Ovary (tissue), 9 donors: ENCODE data around the gene HIPK2. TPM values are rescaled to one million over a fixed set of nuclear protein-coding genes. Genes with fewer than 3 reads are reported as not detected.

Experiments
- DNase-seq, 5 donors: peaks; one replicate each; pipeline ENCODE4 v3.0.0-alpha.2; 2019 to 2020
- H3K27ac ChIP-seq, 2 donors: fragments of 200-600 bp; one replicate each; pipeline versions ENCODE4 v1.5.1 to v1.8.0; 2019 to 2022
- H3K27me3 ChIP-seq: fragments of 200-600 bp; one replicate; pipeline ENCODE4 v1.8.0; 2022
- H3K36me3 ChIP-seq: fragments of 200-600 bp; sonication (generic); one replicate; pipeline ENCODE4 v1.5.1; 2019
- H3K4me1 ChIP-seq: one replicate; pipeline ENCODE4 v1.8.1; 2013; ENCODE audit warnings: mild to moderate bottlenecking, moderate library complexity; ENCODE audit not compliant: insufficient read depth
- H3K4me3 ChIP-seq: fragments of 200-600 bp; sonication (generic); one replicate; pipeline ENCODE4 v1.5.1; 2017
- H3K9me3 ChIP-seq, 2 donors: fragments of 200-600 bp in 1 of 2; sonication (generic) in 1 of 2; one replicate each; pipeline versions ENCODE4 v1.5.1 to v1.8.1; 2013 to 2019; ENCODE audit warnings: mild to moderate bottlenecking in 1 of 2, moderate library complexity in 1 of 2
- CTCF ChIP-seq, 3 donors: fragments of 450-650 bp in 2 of 3; fragments of 200-600 bp in 1 of 3; IDR thresholded peaks; one replicate each; pipeline versions ENCODE4 v1.5.1 to v1.8.0; 2016 to 2022; ENCODE audit warnings: antibody characterized with exemption in 3 of 3, mild to moderate bottlenecking in 1 of 3
- EP300 ChIP-seq: sonication (generic); formaldehyde crosslinking; IDR thresholded peaks from one replicate; pipeline ENCODE4 v1.6.1; 2017; ENCODE audit warnings: antibody characterized with exemption
- POLR2A ChIP-seq: fragments of 450-650 bp; IDR thresholded peaks from one replicate; pipeline ENCODE4 v1.6.1; 2017; ENCODE audit warnings: antibody characterized with exemption, mild to moderate bottlenecking, moderate library complexity
- WGBS, 3 donors: extraction: QIAGEN DNeasy Blood & Tissue Kit in 1 of 3; methylation state at CpG; one replicate each; pipeline versions ENCODE4 v1.1.5 to v1.1.7; 2013 to 2017; 5-methylcytosine and 5-hydroxymethylcytosine counted together
- intact Hi-C, 4 donors: fragments of 100-400 bp; cut with DNase I; formaldehyde crosslinking; loops; one replicate each; pipeline versions ENCODE4 v1.11.0 to v1.15.1; 2022 to 2023
- polyA plus RNA-seq, 2 donors: library from polyadenylated mRNA; stranded (reverse); fragments of 200-250 nt in 1 of 2; fragments of 350-450 nt in 1 of 2; fragmentation: Illumina TruSeq in 1 of 2; extraction: RNeasy Lipid Tissue Mini Kit (QIAGEN cat#74804) in 1 of 2; gene quantifications; one replicate each; pipeline ENCODE4 v1.2.3, GENCODE V29; 2013 to 2014
- total RNA-seq, 7 donors: library from RNA; depleted of rRNA in 2 of 7; stranded (reverse); fragments of >200 nt in 2 of 7; fragmentation: NEBNext Ultra II Directional in 3 of 7; extraction: Animal tissue kit (Norgen Biotek cat#: 25700) in 3 of 7; gene quantifications; one replicate each; pipeline versions ENCODE4 v1.1.0 to v1.2.4, GENCODE V29; 2016 to 2023
- donor health status: DM: no; HTN: no; CAD: no; lungs with moderate emphysema.
- donor health status: DM: no; HTN: no; CAD: no.
- donor health status: Bipolar disorder and iron deficiency.
- donor health status: DM: yes; HTN: yes; CAD: no.
- donor health status: DM: no; HTN: no; CAD: no.
- donor health status: DM: yes; HTN: yes; CAD: no.

The HIPK2 gene
- total and polyA plus RNA-seq, 9 donors = 7.3 to 38.4 (median 28.1) TPM

- intact Hi-C loops = loop anchor here in 1 of 4 donors (10.0 kb wide), 1 partner anchor 88 kb away; no protein-coding TSS in a partner anchor
- WGBS, 3 donors = 55 to 71% (median 55%) methylated on average over 6 of the region's 6 CpGs
Measured at GRCh38 chr7:139656387-139656786, 121.4 kb downstream of the HIPK2 start.

GRCh38 chr7:139655305-139655704, 122.5 kb downstream of the HIPK2 start:
- TF ChIP-seq EP300 (no peak), POLR2A (no peak), CTCF (IDR thresholded peaks at IDR 0.05) (no peak)
- Histone ChIP-seq H3K36me3 (no peaks in the 10 kb centered on the region), H3K4me3 (no peak overlapping the region), H3K27me3 (no peaks in the 10 kb centered on the region), H3K9me3 (no peaks in the 10 kb centered on the region), H3K27ac (no peak overlapping the region), H3K4me1 (peaks cover 5% of the 10 kb centered on the region)
- DNase-seq = no peak
- 90 to 92% (median 91%) methylated on average over 8 of the region's 8 CpGs for WGBS, 3 donors
- intact Hi-C loops = loop anchor here in 2 of 4 donors (1.0 to 10.0 kb wide), 2 partner anchors 24 to 89 kb away; no protein-coding TSS in a partner anchor

More at GRCh38 chr7:139656387-139656786, 121.4 kb downstream of the HIPK2 start:
- Histone ChIP-seq H3K27ac (no peak overlapping the region), H3K27me3 (no peaks in the 10 kb centered on the region), H3K4me1 (peaks cover 4% of the 10 kb centered on the region), H3K36me3 (no peaks in the 10 kb centered on the region), H3K9me3 (no peaks in the 10 kb centered on the region), H3K4me3 (no peak overlapping the region)
- DNase-seq = no peak
- no peak for TF ChIP-seq CTCF (IDR thresholded peaks at IDR 0.05)
- TF ChIP-seq POLR2A = no peak
- TF ChIP-seq EP300 = no peak

DNA sequence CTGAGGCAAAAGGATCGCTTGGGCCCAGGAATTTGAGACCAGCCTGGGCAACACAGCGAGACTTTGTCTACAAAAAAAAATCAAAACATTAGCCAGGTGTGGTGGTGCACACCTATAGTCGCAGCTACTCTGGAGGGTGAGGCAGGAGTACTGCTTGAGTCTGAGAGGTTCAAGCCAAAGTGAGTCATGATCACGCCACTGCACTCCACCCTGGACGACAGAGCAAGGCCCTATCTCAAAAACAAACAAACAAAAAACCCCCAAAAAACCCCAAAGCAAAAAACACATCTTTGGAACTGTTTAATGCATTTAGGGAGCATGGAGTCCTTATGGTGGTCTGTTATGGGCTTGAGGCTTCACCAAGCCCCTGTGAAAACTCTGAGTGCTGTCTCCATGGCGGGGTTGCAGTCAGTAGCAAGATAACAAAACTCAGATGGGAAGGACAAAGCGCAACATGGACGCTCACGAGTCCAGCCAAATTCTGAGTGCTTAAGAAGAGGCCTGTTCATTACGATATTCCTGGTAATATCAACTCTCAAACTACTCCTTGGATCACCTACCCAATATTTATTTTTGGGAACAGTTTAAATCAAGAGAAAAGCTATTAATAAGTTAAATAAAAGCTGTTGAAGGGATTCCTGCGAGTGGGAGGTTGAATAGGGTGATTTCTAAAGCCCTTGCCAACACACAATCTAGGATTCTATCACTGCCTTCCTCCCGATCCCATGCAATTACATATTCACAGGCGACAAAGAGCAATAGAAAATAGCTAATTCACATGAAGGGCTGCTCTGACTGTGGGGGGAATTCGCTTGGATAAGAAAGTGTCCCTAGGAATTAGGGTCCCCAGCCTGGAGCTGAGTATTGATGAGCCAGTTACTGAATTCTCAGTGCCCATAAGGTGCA, 123.3 kb downstream of the HIPK2 start:
- no peaks in the 10 kb centered on the region for H3K27me3 ChIP-seq
- no peak for DNase-seq
- no peaks in the 10 kb centered on the region for H3K9me3 ChIP-seq
- no peak overlapping the region for H3K4me3 ChIP-seq
- 77 to 85% (median 79%) methylated on average over 14 of the region's 14 CpGs for WGBS, 3 donors
- intact Hi-C loops = loop anchor here in 2 of 4 donors (1.0 to 10.0 kb wide), 2 partner anchors 25 to 90 kb away; no protein-coding TSS in a partner anchor
- no peak overlapping the region for H3K27ac ChIP-seq
- peaks cover 5% of the 10 kb centered on the region for H3K4me1 ChIP-seq
- H3K36me3 ChIP-seq = no peaks in the 10 kb centered on the region
- TF ChIP-seq CTCF (IDR thresholded peaks at IDR 0.05) (no peak), POLR2A (no peak), EP300 (no peak)

- H3K9me3 ChIP-seq = no peaks in the 10 kb centered on the region
- H3K27ac ChIP-seq = no peak overlapping the region
- no peaks in the 10 kb centered on the region for H3K27me3 ChIP-seq
- intact Hi-C loops = loop anchor here in 1 of 4 donors (10.0 kb wide), 1 partner anchor 93 kb away; no protein-coding TSS in a partner anchor
- TF ChIP-seq POLR2A = no peak
- TF ChIP-seq CTCF (IDR thresholded peaks at IDR 0.05) = no peak
- no peak for TF ChIP-seq EP300
- no peaks in the 10 kb centered on the region for H3K36me3 ChIP-seq
- no peak for DNase-seq
- H3K4me1 ChIP-seq = peaks cover 5% of the 10 kb centered on the region
- no peak overlapping the region for H3K4me3 ChIP-seq
- WGBS, 3 donors = 29 to 48% (median 37%) methylated on average over 4 of the region's 4 CpGs
Measured at GRCh38 chr7:139651914-139652313, 125.9 kb downstream of the HIPK2 start.
